GM12873 (cell line): ENCODE results near the gene MAP3K12.

Experiments
- CTCF ChIP-seq: IDR thresholded peaks from 2 replicates; pipeline ENCODE4 v1.5.1; 2012; ENCODE audit warnings: low read depth, mild to moderate bottlenecking, moderate library complexity, low read length, control low read depth; ENCODE audit not compliant: insufficient read depth; ENCODE audit errors: missing control alignments

Gene MAP3K12

GRCh38 chr12:53452159-53453077 lies 46.8 kb downstream of the MAP3K12 start:
- peak; percentile 30 for TF ChIP-seq CTCF

- peak; percentile 84 for TF ChIP-seq CTCF
Measured at GRCh38 chr12:53451661-53452158, 47.5 kb downstream of the MAP3K12 start, which contains the start of gene PCBP2. Gene PCBP2 (plus strand): TSS chr12:53452102. CDS start chr12:53454801, 2,699 bp downstream.

- TF ChIP-seq CTCF, result no peak
Measured at GRCh38 chr12:53450936-53451335, 48.3 kb downstream of the MAP3K12 start.

- TF ChIP-seq CTCF, result no peak
Measured at GRCh38 chr12:53443955-53444354, 55.3 kb downstream of the MAP3K12 start.

- TF ChIP-seq CTCF, result no peak
Measured at GRCh38 chr12:53441040-53441833, 58.0 kb downstream of the MAP3K12 start, which contains the start of gene PRR13. Gene PRR13 (plus strand): TSS chr12:53441734. CDS start chr12:53442715, 981 bp downstream.

GRCh38 chr12:53431187-53431586 lies 68.1 kb downstream of the MAP3K12 start:
- TF ChIP-seq CTCF, result no peak

- no peak for TF ChIP-seq CTCF
Measured at GRCh38 chr12:53430116-53430515, 69.1 kb downstream of the MAP3K12 start.
